A549 treated with AZD9567 at 1 μM for 4 hours (cell line): ENCODE results near the gene IDE. TPM values are rescaled to one million over a fixed set of nuclear protein-coding genes. Genes with fewer than 3 reads are reported as not detected.

Source experiments
- total RNA-seq: library from RNA; stranded (reverse); fragments of 200-300 nt; extraction: Qiagen RNA extraction; gene quantifications from 5 replicates; pipeline ENCODE4 v1.2.3, GENCODE V29; 2022; ENCODE audit not compliant: insufficient read depth

Gene IDE
- 19.0 to 23.9 TPM (median 22.8 TPM) in 5 replicates for total RNA-seq

DNA sequence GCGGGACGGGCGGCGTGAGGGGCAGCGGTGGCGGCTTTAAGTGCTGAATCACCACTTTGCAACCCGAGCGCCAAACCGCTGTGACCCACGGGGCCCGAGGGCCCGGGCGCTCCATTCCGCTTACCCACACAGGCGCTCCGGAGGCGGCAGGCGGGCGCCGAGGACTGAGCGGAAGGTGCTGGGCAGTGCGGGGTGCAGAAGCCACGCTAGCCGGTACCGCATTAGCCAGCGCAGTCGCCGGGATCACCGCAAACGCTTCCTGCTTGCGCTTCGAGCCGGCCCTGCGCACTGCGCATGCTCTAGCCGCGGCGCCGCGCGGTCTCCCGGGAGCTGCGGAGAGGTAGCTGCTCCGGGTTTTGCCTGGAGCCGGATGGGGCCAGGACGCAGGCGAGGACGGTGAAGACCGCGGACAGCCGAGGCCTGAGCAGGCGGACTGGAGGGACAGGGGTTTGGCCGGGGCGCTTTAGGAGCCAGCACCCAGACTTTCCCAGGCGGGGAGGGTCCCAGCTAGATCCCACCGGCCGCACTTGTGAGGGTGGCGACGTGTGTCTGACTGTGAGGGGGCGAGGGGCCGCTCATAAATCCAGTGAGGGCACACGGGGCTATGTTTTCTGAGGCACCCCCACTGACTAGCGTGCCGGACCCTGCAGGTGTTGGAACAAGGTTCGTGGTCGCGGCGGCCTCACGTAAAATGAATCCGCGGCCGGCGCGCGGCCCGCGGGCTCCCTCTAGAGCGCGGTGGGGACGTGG is at the start of gene IDE:
IDE (minus strand) TSS at position 296 of the 750 bp plus-strand sequence; CDS start at position 222, 74 bp downstream.

DNA sequence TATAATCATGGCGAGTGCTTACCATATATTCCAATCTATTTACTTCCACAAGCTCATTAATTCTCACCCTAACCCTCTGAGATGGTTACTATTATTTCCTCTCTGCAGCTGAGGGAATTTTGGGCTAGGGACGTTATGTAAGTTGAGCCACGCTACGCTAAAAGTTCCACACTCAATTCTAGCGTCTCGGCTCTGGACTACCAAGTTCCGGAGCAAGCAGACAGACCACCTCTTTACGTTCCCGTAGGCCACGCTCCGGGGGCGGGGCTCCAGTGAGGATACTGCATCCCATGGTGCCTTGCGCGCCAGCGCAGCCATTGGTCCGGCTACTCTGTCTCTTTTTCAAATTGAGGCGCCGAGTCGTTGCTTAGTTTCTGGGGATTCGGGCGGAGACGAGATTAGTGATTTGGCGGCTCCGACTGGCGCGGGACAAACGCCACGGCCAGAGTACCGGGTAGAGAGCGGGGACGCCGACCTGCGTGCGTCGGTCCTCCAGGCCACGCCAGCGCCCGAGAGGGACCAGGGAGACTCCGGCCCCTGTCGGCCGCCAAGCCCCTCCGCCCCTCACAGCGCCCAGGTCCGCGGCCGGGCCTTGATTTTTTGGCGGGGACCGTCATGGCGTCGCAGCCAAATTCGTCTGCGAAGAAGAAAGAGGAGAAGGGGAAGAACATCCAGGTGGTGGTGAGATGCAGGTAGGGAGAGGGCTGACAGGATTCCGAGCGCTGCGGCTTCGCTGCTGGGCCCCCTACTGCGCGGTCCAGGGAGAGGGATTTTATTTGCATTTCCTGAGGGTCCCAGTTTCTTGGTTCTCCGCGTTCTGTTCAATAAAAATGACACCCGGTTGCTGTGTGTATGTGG is 19.1 kb upstream of the IDE start, which contains the start of gene KIF11:
KIF11 (plus strand) TSS at position 370 of the 858 bp plus-strand sequence; CDS start at position 616, 246 bp downstream.

Other genes with a start within 250 kb of the IDE start
- 30.8 to 44.9 TPM (median 36.5 TPM) in 5 replicates for gene KIF11, start 19.0 kb upstream of the IDE start, total RNA-seq
- gene HHEX, start 115.9 kb upstream of the IDE start, total RNA-seq: 12.9 to 14.2 TPM (median 13.2 TPM) in 5 replicates